ENCODE measurements around the gene STXBP6.

Gene STXBP6

DNA sequence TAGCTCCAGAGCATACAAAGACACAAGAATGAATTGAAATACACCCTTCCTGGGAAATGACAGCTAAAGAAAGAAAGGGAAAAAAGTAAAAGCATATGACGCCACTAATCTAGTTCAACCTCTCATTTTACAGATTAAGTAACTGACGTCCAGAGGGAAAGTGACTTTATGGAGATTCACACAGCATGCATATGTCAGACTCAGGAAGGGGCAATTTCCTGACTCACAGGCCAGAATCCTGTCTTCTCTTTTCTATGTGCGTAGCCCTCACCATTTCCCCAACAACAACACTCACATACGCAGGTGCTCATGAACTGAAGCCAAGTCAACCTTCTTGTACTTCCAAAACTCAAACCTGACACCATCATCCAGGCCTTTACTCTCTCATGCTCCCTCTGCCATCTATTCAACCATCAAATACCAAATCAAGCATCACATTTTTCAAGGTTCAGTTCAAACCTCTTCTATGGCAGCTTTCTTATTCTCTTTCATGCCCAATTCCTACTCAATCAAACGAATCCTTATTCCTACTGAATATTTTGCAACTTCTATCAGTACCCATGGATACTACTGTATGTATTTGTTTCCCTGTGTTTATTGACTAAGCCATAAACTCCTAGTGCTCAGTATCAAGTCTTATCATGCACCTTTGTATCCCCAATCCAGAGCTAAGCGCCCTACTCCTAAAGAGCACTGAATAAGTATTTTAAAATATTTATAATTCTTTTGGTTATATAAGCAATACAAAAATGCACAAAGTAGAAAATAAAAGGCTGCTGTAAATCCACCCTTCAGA, 52.8 kb downstream of the STXBP6 start:
- Histone ChIP-seq H3K27ac (replicated peaks) (no peak overlapping the region), H3K4me3 (replicated peaks; ENCODE audit: insufficient read depth, low read length) (no peak overlapping the region), H3K27me3 (ENCODE audit: insufficient read depth, poor library complexity, severe bottlenecking) (peaks cover 2% of the 10 kb centered on the region)
- TF ChIP-seq POLR2AphosphoS5 (IDR thresholded peaks at IDR 0.05; ENCODE audit: low read depth) (no peak), GABPA (IDR thresholded peaks at IDR 0.05; ENCODE audit: low read depth) (no peak), SPI1 (IDR thresholded peaks at IDR 0.05; ENCODE audit: borderline replicate concordance, low read depth) (no peak)
- TF ChIP-seq, protein P1, sequence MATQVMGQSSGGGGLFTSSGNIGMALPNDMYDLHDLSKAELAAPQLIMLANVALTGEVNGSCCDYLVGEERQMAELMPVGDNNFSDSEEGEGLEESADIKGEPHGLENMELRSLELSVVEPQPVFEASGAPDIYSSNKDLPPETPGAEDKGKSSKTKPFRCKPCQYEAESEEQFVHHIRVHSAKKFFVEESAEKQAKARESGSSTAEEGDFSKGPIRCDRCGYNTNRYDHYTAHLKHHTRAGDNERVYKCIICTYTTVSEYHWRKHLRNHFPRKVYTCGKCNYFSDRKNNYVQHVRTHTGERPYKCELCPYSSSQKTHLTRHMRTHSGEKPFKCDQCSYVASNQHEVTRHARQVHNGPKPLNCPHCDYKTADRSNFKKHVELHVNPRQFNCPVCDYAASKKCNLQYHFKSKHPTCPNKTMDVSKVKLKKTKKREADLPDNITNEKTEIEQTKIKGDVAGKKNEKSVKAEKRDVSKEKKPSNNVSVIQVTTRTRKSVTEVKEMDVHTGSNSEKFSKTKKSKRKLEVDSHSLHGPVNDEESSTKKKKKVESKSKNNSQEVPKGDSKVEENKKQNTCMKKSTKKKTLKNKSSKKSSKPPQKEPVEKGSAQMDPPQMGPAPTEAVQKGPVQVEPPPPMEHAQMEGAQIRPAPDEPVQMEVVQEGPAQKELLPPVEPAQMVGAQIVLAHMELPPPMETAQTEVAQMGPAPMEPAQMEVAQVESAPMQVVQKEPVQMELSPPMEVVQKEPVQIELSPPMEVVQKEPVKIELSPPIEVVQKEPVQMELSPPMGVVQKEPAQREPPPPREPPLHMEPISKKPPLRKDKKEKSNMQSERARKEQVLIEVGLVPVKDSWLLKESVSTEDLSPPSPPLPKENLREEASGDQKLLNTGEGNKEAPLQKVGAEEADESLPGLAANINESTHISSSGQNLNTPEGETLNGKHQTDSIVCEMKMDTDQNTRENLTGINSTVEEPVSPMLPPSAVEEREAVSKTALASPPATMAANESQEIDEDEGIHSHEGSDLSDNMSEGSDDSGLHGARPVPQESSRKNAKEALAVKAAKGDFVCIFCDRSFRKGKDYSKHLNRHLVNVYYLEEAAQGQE (IDR thresholded peaks at IDR 0.05; ENCODE audit: insufficient replicate concordance, low read depth), result no peak
- TF ChIP-seq, protein P2, sequence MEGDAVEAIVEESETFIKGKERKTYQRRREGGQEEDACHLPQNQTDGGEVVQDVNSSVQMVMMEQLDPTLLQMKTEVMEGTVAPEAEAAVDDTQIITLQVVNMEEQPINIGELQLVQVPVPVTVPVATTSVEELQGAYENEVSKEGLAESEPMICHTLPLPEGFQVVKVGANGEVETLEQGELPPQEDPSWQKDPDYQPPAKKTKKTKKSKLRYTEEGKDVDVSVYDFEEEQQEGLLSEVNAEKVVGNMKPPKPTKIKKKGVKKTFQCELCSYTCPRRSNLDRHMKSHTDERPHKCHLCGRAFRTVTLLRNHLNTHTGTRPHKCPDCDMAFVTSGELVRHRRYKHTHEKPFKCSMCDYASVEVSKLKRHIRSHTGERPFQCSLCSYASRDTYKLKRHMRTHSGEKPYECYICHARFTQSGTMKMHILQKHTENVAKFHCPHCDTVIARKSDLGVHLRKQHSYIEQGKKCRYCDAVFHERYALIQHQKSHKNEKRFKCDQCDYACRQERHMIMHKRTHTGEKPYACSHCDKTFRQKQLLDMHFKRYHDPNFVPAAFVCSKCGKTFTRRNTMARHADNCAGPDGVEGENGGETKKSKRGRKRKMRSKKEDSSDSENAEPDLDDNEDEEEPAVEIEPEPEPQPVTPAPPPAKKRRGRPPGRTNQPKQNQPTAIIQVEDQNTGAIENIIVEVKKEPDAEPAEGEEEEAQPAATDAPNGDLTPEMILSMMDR (IDR thresholded peaks at IDR 0.05; ENCODE audit: insufficient read depth, low read length), result no peak
- no peak for DNase-seq (ENCODE audit: low read depth in 1 of 2, low spot score in 1 of 2)

DNA sequence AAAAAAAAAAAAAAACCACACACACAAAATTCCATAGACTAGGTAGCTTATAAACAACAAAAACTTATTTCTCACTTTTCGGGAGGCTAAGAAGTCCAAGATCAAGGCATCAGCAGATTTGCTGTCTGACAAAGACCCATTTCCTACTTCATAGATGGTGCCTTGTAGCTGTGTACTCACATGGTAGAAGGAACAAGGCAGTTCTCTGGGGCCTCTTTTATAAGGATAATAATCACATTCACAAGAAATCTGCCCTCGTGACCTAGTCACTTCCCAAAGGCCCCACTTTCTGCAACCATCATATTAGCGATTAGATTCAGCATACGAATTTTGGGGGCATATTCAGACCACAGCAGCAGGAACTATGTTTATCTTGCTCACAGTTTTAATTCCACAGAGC, 54.9 kb downstream of the STXBP6 start:
- Histone ChIP-seq H3K4me3 (replicated peaks; ENCODE audit: insufficient read depth, low read length) (no peak overlapping the region), H3K27me3 (ENCODE audit: insufficient read depth, poor library complexity, severe bottlenecking) (peaks cover 2% of the 10 kb centered on the region), H3K27ac (replicated peaks) (no peak overlapping the region)
- TF ChIP-seq SPI1 (IDR thresholded peaks at IDR 0.05; ENCODE audit: borderline replicate concordance, low read depth), result no peak
- TF ChIP-seq, protein P2 (IDR thresholded peaks at IDR 0.05; ENCODE audit: insufficient read depth, low read length), result no peak
- no peak for TF ChIP-seq GABPA (IDR thresholded peaks at IDR 0.05; ENCODE audit: low read depth)
- TF ChIP-seq, protein P1 (IDR thresholded peaks at IDR 0.05; ENCODE audit: insufficient replicate concordance, low read depth), result no peak
- TF ChIP-seq POLR2AphosphoS5 (IDR thresholded peaks at IDR 0.05; ENCODE audit: low read depth), result no peak
- no peak for DNase-seq (ENCODE audit: low read depth in 1 of 2, low spot score in 1 of 2)

DNA sequence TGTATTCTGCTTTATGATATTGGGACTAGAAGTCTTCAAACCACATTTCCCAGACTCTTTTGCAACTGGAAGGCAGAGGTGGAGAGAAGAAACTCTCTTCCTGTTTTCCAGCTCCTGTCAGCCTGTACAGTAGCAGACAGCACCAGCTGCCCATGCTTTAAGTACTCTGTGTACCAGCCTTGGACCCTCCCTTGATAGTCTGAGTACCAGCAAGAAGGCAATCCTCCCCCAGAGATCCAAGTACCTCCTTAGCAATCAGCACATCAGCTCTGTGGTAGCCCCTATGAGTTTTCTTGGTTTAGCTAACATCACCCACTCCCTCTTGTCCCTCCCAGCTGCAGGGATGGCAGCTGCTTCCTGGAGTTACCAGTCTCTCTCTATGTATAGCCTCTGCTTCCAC, 56.3 kb downstream of the STXBP6 start:
- H3K27ac ChIP-seq (replicated peaks), result no peak overlapping the region
- no peak for DNase-seq (ENCODE audit: low read depth in 1 of 2, low spot score in 1 of 2)
- peaks cover 2% of the 10 kb centered on the region for H3K27me3 ChIP-seq (ENCODE audit: insufficient read depth, poor library complexity, severe bottlenecking)
- H3K4me3 ChIP-seq (replicated peaks; ENCODE audit: insufficient read depth, low read length), result no peak overlapping the region
- TF ChIP-seq SPI1 (IDR thresholded peaks at IDR 0.05; ENCODE audit: borderline replicate concordance, low read depth) (0 out of 2 replicates have a peak, but pooled peaks have one; percentile 10), POLR2AphosphoS5 (IDR thresholded peaks at IDR 0.05; ENCODE audit: low read depth) (no peak)

DNA sequence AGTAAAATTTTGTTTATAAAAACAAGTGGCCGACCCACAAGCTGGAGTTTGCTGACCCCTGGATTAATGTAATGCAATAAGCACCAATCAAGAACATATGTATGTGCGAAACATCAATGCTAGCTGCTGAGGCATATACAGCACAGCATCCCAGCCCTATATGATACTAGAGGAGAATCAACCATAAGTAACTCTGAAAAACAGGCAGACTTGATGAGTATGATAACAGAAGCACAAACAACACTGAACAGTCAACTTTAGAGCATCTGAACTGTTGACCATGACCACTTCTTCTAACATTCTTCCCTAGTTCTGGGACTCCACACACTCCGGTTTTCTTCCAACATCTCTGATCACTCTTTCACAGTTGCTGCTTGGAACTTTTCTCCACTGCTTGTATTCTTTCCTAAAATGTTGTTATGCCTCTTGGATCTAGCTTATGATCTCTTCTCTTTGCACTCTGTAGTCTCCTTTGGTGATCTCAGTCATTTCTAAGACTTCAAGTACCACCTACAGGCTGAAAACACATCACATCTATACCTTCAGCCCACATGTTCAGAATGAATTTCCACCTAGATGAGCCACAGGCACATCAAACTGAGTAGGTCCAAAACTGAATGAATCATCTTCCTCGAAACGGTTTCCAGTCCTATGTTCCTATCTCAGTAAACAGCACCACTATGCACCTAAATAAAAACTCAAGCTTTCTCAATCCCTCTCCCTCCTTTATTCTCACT, 57.2 kb downstream of the STXBP6 start:
- TF ChIP-seq GABPA (IDR thresholded peaks at IDR 0.05; ENCODE audit: low read depth) (no peak), POLR2AphosphoS5 (IDR thresholded peaks at IDR 0.05; ENCODE audit: low read depth) (no peak), SPI1 (IDR thresholded peaks at IDR 0.05; ENCODE audit: borderline replicate concordance, low read depth) (no peak)
- TF ChIP-seq, protein P1 (IDR thresholded peaks at IDR 0.05; ENCODE audit: insufficient replicate concordance, low read depth), result no peak
- TF ChIP-seq, protein P2 (IDR thresholded peaks at IDR 0.05; ENCODE audit: insufficient read depth, low read length), result no peak
- peaks cover 2% of the 10 kb centered on the region for H3K27me3 ChIP-seq (ENCODE audit: insufficient read depth, poor library complexity, severe bottlenecking)
- no peak overlapping the region for H3K27ac ChIP-seq (replicated peaks)
- no peak overlapping the region for H3K4me3 ChIP-seq (replicated peaks; ENCODE audit: insufficient read depth, low read length)
- DNase-seq (ENCODE audit: low read depth in 1 of 2, low spot score in 1 of 2), result no peak
